ENCODE results near the gene SUOX.

The SUOX gene

GRCh38 chr12:56010111-56010570 lies 13.1 kb downstream of the SUOX start:
- DNase-seq (no peak), ATAC-seq (ENCODE audit: insufficient read depth, low read depth) (no peak)
- Histone ChIP-seq H3K27me3 (ENCODE audit: insufficient read depth, low read length, poor library complexity) (no peaks in the 10 kb centered on the region), H3K9ac (ENCODE audit: low read depth, low read length) (no peak overlapping the region), H4K20me1 (ENCODE audit: insufficient read depth, low read length) (no peaks in the 10 kb centered on the region), H2AFZ (ENCODE audit: low read depth, low read length) (no peak overlapping the region), H3K4me3 (ENCODE audit: low read depth in 1 of 2, low read length in 2 of 2) (no peak overlapping the region), H3K4me2 (ENCODE audit: insufficient read depth, low read length) (no peak overlapping the region), H3K4me1 (ENCODE audit: insufficient read depth, low read length) (peaks cover 9% of the 10 kb centered on the region), H3K27ac (ENCODE audit: low read length) (no peak overlapping the region), H3K9me3 (ENCODE audit: insufficient read depth, low read length, severe bottlenecking) (no peaks in the 10 kb centered on the region), H3K36me3 (ENCODE audit: insufficient read depth, low read length) (no peaks in the 10 kb centered on the region), H3K79me2 (ENCODE audit: insufficient read depth, low read length) (no peaks in the 10 kb centered on the region)
- TF ChIP-seq EZH2 (IDR thresholded peaks at IDR 0.05; ENCODE audit: borderline replicate concordance, low read depth, low read length, severe bottlenecking), result no peak
- no peak for TF ChIP-seq CTCF (IDR thresholded peaks at IDR 0.05; ENCODE audit: borderline replicate concordance, extremely low read depth, low read length, poor library complexity, severe bottlenecking)

GRCh38 chr12:56011509-56012090 lies 14.5 kb downstream of the SUOX start:
- ATAC-seq (ENCODE audit: insufficient read depth, low read depth), result no peak
- no peaks in the 10 kb centered on the region for H4K20me1 ChIP-seq (ENCODE audit: insufficient read depth, low read length)
- no peak overlapping the region for H3K4me3 ChIP-seq (ENCODE audit: low read depth in 1 of 2, low read length in 2 of 2)
- H2AFZ ChIP-seq (ENCODE audit: low read depth, low read length), result no peak overlapping the region
- H3K4me1 ChIP-seq (ENCODE audit: insufficient read depth, low read length), result peaks cover 9% of the 10 kb centered on the region
- H3K36me3 ChIP-seq (ENCODE audit: insufficient read depth, low read length), result no peaks in the 10 kb centered on the region
- no peaks in the 10 kb centered on the region for H3K79me2 ChIP-seq (ENCODE audit: insufficient read depth, low read length)
- H3K9ac ChIP-seq (ENCODE audit: low read depth, low read length), result no peak overlapping the region
- no peaks in the 10 kb centered on the region for H3K27me3 ChIP-seq (ENCODE audit: insufficient read depth, low read length, poor library complexity)
- H3K9me3 ChIP-seq (ENCODE audit: insufficient read depth, low read length, severe bottlenecking), result no peaks in the 10 kb centered on the region
- no peak for TF ChIP-seq CTCF (IDR thresholded peaks at IDR 0.05; ENCODE audit: borderline replicate concordance, extremely low read depth, low read length, poor library complexity, severe bottlenecking)
- no peak for TF ChIP-seq EZH2 (IDR thresholded peaks at IDR 0.05; ENCODE audit: borderline replicate concordance, low read depth, low read length, severe bottlenecking)
- H3K27ac ChIP-seq (ENCODE audit: low read length), result no peak overlapping the region
- no peak overlapping the region for H3K4me2 ChIP-seq (ENCODE audit: insufficient read depth, low read length)
- DNase-seq, result no peak

- Histone ChIP-seq H3K9ac (ENCODE audit: low read depth, low read length) (no peak overlapping the region), H3K4me3 (ENCODE audit: low read depth in 1 of 2, low read length in 2 of 2) (no peak overlapping the region), H3K9me3 (ENCODE audit: insufficient read depth, low read length, severe bottlenecking) (no peaks in the 10 kb centered on the region), H2AFZ (ENCODE audit: low read depth, low read length) (no peak overlapping the region), H3K79me2 (ENCODE audit: insufficient read depth, low read length) (no peaks in the 10 kb centered on the region), H3K4me2 (ENCODE audit: insufficient read depth, low read length) (no peak overlapping the region), H4K20me1 (ENCODE audit: insufficient read depth, low read length) (no peaks in the 10 kb centered on the region), H3K27me3 (ENCODE audit: insufficient read depth, low read length, poor library complexity) (no peaks in the 10 kb centered on the region), H3K27ac (ENCODE audit: low read length) (no peak overlapping the region), H3K4me1 (ENCODE audit: insufficient read depth, low read length) (no peaks in the 10 kb centered on the region), H3K36me3 (ENCODE audit: insufficient read depth, low read length) (no peaks in the 10 kb centered on the region)
- ATAC-seq (ENCODE audit: insufficient read depth, low read depth) (no peak), DNase-seq (no peak)
- TF ChIP-seq EZH2 (IDR thresholded peaks at IDR 0.05; ENCODE audit: borderline replicate concordance, low read depth, low read length, severe bottlenecking), result no peak
Observed at GRCh38 chr12:56013482-56013881, 16.4 kb downstream of the SUOX start.

- DNase-seq (no peak), ATAC-seq (ENCODE audit: insufficient read depth, low read depth) (no peak)
- no peak overlapping the region for H3K9ac ChIP-seq (ENCODE audit: low read depth, low read length)
- no peaks in the 10 kb centered on the region for H3K9me3 ChIP-seq (ENCODE audit: insufficient read depth, low read length, severe bottlenecking)
- no peak overlapping the region for H3K27ac ChIP-seq (ENCODE audit: low read length)
- H3K79me2 ChIP-seq (ENCODE audit: insufficient read depth, low read length), result no peaks in the 10 kb centered on the region
- no peak overlapping the region for H3K4me2 ChIP-seq (ENCODE audit: insufficient read depth, low read length)
- H3K27me3 ChIP-seq (ENCODE audit: insufficient read depth, low read length, poor library complexity), result no peaks in the 10 kb centered on the region
- H3K4me1 ChIP-seq (ENCODE audit: insufficient read depth, low read length), result peaks cover under 1% of the 10 kb centered on the region; the same call in 1 of the 2 replicates
- H3K36me3 ChIP-seq (ENCODE audit: insufficient read depth, low read length), result no peaks in the 10 kb centered on the region
- TF ChIP-seq CTCF (IDR thresholded peaks at IDR 0.05; ENCODE audit: borderline replicate concordance, extremely low read depth, low read length, poor library complexity, severe bottlenecking) (no peak), EZH2 (IDR thresholded peaks at IDR 0.05; ENCODE audit: borderline replicate concordance, low read depth, low read length, severe bottlenecking) (no peak)
- no peak overlapping the region for H2AFZ ChIP-seq (ENCODE audit: low read depth, low read length)
- H3K4me3 ChIP-seq (ENCODE audit: low read depth in 1 of 2, low read length in 2 of 2), result no peak overlapping the region
- no peaks in the 10 kb centered on the region for H4K20me1 ChIP-seq (ENCODE audit: insufficient read depth, low read length)
Observed at GRCh38 chr12:56014205-56014604, 17.1 kb downstream of the SUOX start.

All from DND-41 (cell line).